Measurements from ENCODE around the gene SLC38A3. TPM values are rescaled to one million over a fixed set of nuclear protein-coding genes. Genes with fewer than 3 reads are reported as not detected.

Gene SLC38A3
- total and polyA plus RNA-seq, 2 donors (not counting 1 experiment from before 2014, with no cell fraction given), result not detected

DNA sequence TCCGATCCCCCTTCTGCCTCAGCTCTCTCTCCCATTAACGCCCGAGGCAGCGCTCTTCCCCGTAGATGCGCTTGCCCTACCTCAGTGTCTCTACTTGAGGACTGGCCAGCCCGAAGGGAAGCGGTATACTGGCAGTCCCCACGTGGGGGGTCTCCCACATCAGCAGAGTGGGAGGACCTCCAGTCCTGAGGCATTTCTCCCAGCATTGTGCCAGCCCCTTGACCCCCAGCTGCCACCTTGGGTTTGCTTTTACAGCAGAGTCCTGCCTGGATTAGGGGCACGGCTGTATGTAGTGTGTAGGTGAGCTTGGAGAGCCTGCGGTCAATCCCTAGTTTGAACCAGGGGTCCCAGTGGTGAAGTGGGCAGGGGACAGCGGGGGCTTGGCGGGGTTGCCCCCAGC lies 49.2 kb upstream of the SLC38A3 start:
- no peak for ATAC-seq (ENCODE audit: low read depth)
- no peak overlapping the region for H2AFZ ChIP-seq (ENCODE audit: insufficient read depth, low read depth, low read length, poor library complexity, severe bottlenecking)
- peaks cover 0 to 48% (median 19%) of the 10 kb centered on the region in 4 experiments for H3K27me3 ChIP-seq (replicated peaks in 1 of 4; ENCODE audit: control extremely low read depth in 1 of 4, control insufficient read depth in 3 of 4, insufficient read depth in 4 of 4, low read length in 3 of 4)
- H3K4me1 Mint-ChIP-seq, result peaks cover 15% of the 10 kb centered on the region
- peaks cover 9% of the 10 kb centered on the region for H4K20me1 ChIP-seq (ENCODE audit: control insufficient read depth, insufficient read depth, low read length, poor library complexity, severe bottlenecking)
- 37% methylated on average over 13 of the region's 13 CpGs for WGBS (ENCODE audit: insufficient coverage)
- H3K36me3 ChIP-seq (replicated peaks in 1 of 2; ENCODE audit: control extremely low read depth in 1 of 2, control insufficient read depth in 1 of 2, extremely low read depth in 1 of 2, insufficient read depth in 2 of 2, low read length in 1 of 2), result no peaks in the 10 kb centered on the region
- peaks cover 30% of the 10 kb centered on the region for H3K27me3 Mint-ChIP-seq
- no peak overlapping the region for H3K27ac ChIP-seq (ENCODE audit: low read length in 2 of 2)
- no peaks in the 10 kb centered on the region for H3K79me2 ChIP-seq (ENCODE audit: control insufficient read depth, insufficient read depth, low read length)
- H3K9me3 ChIP-seq (ENCODE audit: control extremely low read depth in 1 of 3, control insufficient read depth in 2 of 3, insufficient read depth in 1 of 3, low read length in 2 of 3), result peaks cover 0 to 6% (median 0%) of the 10 kb centered on the region in 3 donors
- CTCF ChIA-PET, result interaction anchor here (1.0 kb wide), 1 partner anchor 39 kb away, joined by 3 read pairs; no protein-coding TSS in a partner anchor
- POLR2A ChIA-PET, result no interaction called here
- intact Hi-C loops (cut with micrococcal nuclease), result loop anchor here (1.0 to 2.0 kb wide), 2 partner anchors 36 to 71 kb away; no protein-coding TSS in a partner anchor
- peaks cover 14 to 20% of the 10 kb centered on the region in 2 donors for H3K4me1 ChIP-seq (ENCODE audit: control insufficient read depth in 2 of 2, insufficient read depth in 2 of 2, low read length in 2 of 2)
- peak overlapping the region; percentile 26 for H3K27ac Mint-ChIP-seq
- H3K9me3 Mint-ChIP-seq (ENCODE audit: insufficient read depth), result no peaks in the 10 kb centered on the region
- peak overlapping the region; percentile 98 for H3K4me2 ChIP-seq (replicated peaks; ENCODE audit: low read depth, low read length, poor library complexity, severe bottlenecking)
- TF ChIP-seq EZH2 (IDR thresholded peaks at IDR 0.05; ENCODE audit: borderline replicate concordance, insufficient read depth, low read depth, low read length, poor library complexity, severe bottlenecking), result no peak
- TF ChIP-seq, protein P1, sequence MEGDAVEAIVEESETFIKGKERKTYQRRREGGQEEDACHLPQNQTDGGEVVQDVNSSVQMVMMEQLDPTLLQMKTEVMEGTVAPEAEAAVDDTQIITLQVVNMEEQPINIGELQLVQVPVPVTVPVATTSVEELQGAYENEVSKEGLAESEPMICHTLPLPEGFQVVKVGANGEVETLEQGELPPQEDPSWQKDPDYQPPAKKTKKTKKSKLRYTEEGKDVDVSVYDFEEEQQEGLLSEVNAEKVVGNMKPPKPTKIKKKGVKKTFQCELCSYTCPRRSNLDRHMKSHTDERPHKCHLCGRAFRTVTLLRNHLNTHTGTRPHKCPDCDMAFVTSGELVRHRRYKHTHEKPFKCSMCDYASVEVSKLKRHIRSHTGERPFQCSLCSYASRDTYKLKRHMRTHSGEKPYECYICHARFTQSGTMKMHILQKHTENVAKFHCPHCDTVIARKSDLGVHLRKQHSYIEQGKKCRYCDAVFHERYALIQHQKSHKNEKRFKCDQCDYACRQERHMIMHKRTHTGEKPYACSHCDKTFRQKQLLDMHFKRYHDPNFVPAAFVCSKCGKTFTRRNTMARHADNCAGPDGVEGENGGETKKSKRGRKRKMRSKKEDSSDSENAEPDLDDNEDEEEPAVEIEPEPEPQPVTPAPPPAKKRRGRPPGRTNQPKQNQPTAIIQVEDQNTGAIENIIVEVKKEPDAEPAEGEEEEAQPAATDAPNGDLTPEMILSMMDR (IDR thresholded peaks at IDR 0.05), result no peak
- DNase-seq, result peak; percentile 41
- H3K9ac ChIP-seq (ENCODE audit: low read length), result peak overlapping the region; percentile 51
- H3K4me3 Mint-ChIP-seq, result peak overlapping the region; percentile 86
- H3K4me3 ChIP-seq (ENCODE audit: control extremely low read depth in 1 of 5, extremely low read depth in 1 of 5, insufficient read depth in 1 of 5, low read depth in 2 of 5, low read length in 4 of 5), result no peak overlapping the region

Measured in B cell (primary cell).